GM23248 (cell line): ENCODE data around the gene ADGRG7. TPM values are rescaled to one million over a fixed set of nuclear protein-coding genes. Genes with fewer than 3 reads are reported as not detected.

Experiments used
- DNase-seq: peaks from one replicate; pipeline ENCODE4 v3.0.0-alpha.2; 2015
- H2AFZ ChIP-seq: fragments of 200-600 bp; sonication (generic); 2 replicates; pipeline ENCODE4 v1.6.1; 2016; ENCODE audit warnings: antibody characterized with exemption
- H3F3A ChIP-seq: fragments of 200-600 bp; sonication (generic); 2 replicates; pipeline ENCODE4 v1.6.1; 2016; ENCODE audit warnings: mild to moderate bottlenecking, antibody characterized with exemption, mixed run types; ENCODE audit not compliant: insufficient read depth
- H3K27ac ChIP-seq: fragments of 200-600 bp; sonication (generic); 2 replicates; pipeline ENCODE4 v1.5.1; 2016; ENCODE audit warnings: mild to moderate bottlenecking
- H3K27me3 ChIP-seq: fragments of 200-600 bp; sonication (generic); replicated peaks from 2 replicates; pipeline ENCODE4 v1.6.1; 2016; ENCODE audit warnings: mild to moderate bottlenecking; ENCODE audit not compliant: insufficient read depth
- H3K36me3 ChIP-seq: fragments of 200-600 bp; sonication (generic); 2 replicates; pipeline ENCODE4 v1.6.1; 2016; ENCODE audit warnings: low read depth, mild to moderate bottlenecking
- H3K4me1 ChIP-seq: fragments of 200-600 bp; sonication (generic); 2 replicates; pipeline ENCODE4 v1.6.1; 2016; ENCODE audit warnings: mild to moderate bottlenecking; ENCODE audit not compliant: insufficient read depth
- H3K4me2 ChIP-seq: fragments of 200-600 bp; sonication (generic); one replicate; pipeline ENCODE4 v1.6.1; 2016; ENCODE audit warnings: mild to moderate bottlenecking; ENCODE audit not compliant: unreplicated experiment
- H3K4me3 ChIP-seq: fragments of 200-600 bp; sonication (generic); 2 replicates; pipeline ENCODE4 v1.5.1; 2016; ENCODE audit warnings: mild to moderate bottlenecking
- H3K79me2 ChIP-seq: fragments of 200-600 bp; sonication (generic); 2 replicates; pipeline ENCODE4 v1.6.1; 2016; ENCODE audit warnings: mild to moderate bottlenecking; ENCODE audit not compliant: insufficient read depth
- H3K9ac ChIP-seq: fragments of 200-600 bp; sonication (generic); 2 replicates; pipeline ENCODE4 v1.6.1; 2016; ENCODE audit warnings: mild to moderate bottlenecking
- H3K9me2 ChIP-seq: fragments of 200-600 bp; sonication (generic); 2 replicates; pipeline ENCODE4 v1.6.1; 2016; ENCODE audit warnings: mixed run types, mild to moderate bottlenecking, moderate library complexity; ENCODE audit not compliant: insufficient read depth
- H3K9me3 ChIP-seq: fragments of 200-600 bp; sonication (generic); one replicate; pipeline ENCODE4 v1.6.1; 2017; ENCODE audit warnings: low read depth
- H4K20me1 ChIP-seq: fragments of 200-600 bp; sonication (generic); 2 replicates; pipeline ENCODE4 v1.6.0; 2016; ENCODE audit not compliant: insufficient read depth
- EZH2 ChIP-seq: fragments of 200-600 bp; sonication (generic); IDR thresholded peaks from 2 replicates; pipeline ENCODE4 v1.6.1; 2018; ENCODE audit warnings: antibody characterized with exemption, mild to moderate bottlenecking; ENCODE audit not compliant: insufficient read depth, poor library complexity, severe bottlenecking
- EZH2phosphoT487 ChIP-seq: fragments of 200-600 bp; sonication (generic); IDR thresholded peaks from 2 replicates; pipeline ENCODE4 v1.6.1; 2018; ENCODE audit warnings: antibody characterized with exemption, moderate library complexity, mild to moderate bottlenecking, low read depth; ENCODE audit not compliant: insufficient read depth
- WGBS, 2 experiments: methylation state at CpG; one replicate each; pipeline ENCODE4 v1.1.6; 2015 to 2017; ENCODE audit warnings: low lambda C conversion rate in 2 of 2, low coverage in 1 of 2; ENCODE audit errors: missing lambda C conversion rate in 2 of 2; 5-methylcytosine and 5-hydroxymethylcytosine counted together
- in situ Hi-C: fragments of 300-500 bp; cut with MboI; formaldehyde crosslinking; loops from 2 replicates; pipeline ENCODE4 v1.15.0; 2020
- polyA plus RNA-seq: library from polyadenylated mRNA; unstranded; fragments of >200 nt; fragmentation: Nextera tagmentation; extraction: Ambion mirVana; gene quantifications from 2 replicates; pipeline ENCODE4 v1.2.1, GENCODE V29; 2016
- total RNA-seq: library from RNA; depleted of rRNA; stranded (reverse); fragments of >200 nt; shearing (Covaris generic); gene quantifications from 2 replicates; pipeline ENCODE4 v1.2.3, GENCODE V29; 2014

Gene ADGRG7
- total and polyA plus RNA-seq, 2 experiments from 2014 or later, result not detected

GRCh38 chr3:100706365-100706764 lies 97.0 kb downstream of the ADGRG7 start:
- no peak overlapping the region for H3K9ac ChIP-seq
- peak; percentile 75 for DNase-seq

GRCh38 chr3:100708644-100708988 lies 99.2 kb downstream of the ADGRG7 start:
- TF ChIP-seq EZH2, result no peak
- no peak for TF ChIP-seq EZH2phosphoT487
- Histone ChIP-seq H3F3A (peaks cover 32% of the 10 kb centered on the region), H3K4me3 (peak overlapping the region; percentile 94), H3K9me3 (no peaks in the 10 kb centered on the region), H3K9me2 (no peaks in the 10 kb centered on the region), H3K36me3 (peaks cover 9% of the 10 kb centered on the region; the same call in 1 of the 2 replicates), H3K79me2 (peaks cover 38% of the 10 kb centered on the region), H3K9ac (peak overlapping the region; percentile 93), H4K20me1 (peaks cover 15% of the 10 kb centered on the region; the same call in 1 of the 2 replicates), H2AFZ (peak overlapping the region; percentile 83), H3K4me1 (peaks cover 30% of the 10 kb centered on the region), H3K4me2 (peak overlapping the region; percentile 80), H3K27ac (peak overlapping the region; percentile 91), H3K27me3 (no peaks in the 10 kb centered on the region)
- in situ Hi-C loops, result no loop called here
- no peak for DNase-seq
- 97 to 98% methylated on average over 3 of the region's 3 CpGs for WGBS, 2 experiments

More at GRCh38 chr3:100706365-100706764, 97.0 kb downstream of the ADGRG7 start:
- Histone ChIP-seq H3F3A (peaks cover 26% of the 10 kb centered on the region), H3K4me3 (no peak overlapping the region), H3K36me3 (peaks cover 2% of the 10 kb centered on the region; the same call in 1 of the 2 replicates), H3K9me2 (no peaks in the 10 kb centered on the region), H3K4me2 (no peak overlapping the region), H3K4me1 (peaks cover 20% of the 10 kb centered on the region), H3K79me2 (peaks cover 16% of the 10 kb centered on the region), H2AFZ (no peak overlapping the region), H3K27me3 (no peaks in the 10 kb centered on the region), H4K20me1 (peaks cover 3% of the 10 kb centered on the region; the same call in 1 of the 2 replicates), H3K9me3 (no peaks in the 10 kb centered on the region), H3K27ac (no peak overlapping the region)
- WGBS, 2 experiments, result 20 to 33% methylated on average over 3 of the region's 3 CpGs
- in situ Hi-C loops, result no loop called here
- TF ChIP-seq EZH2phosphoT487 (no peak), EZH2 (no peak)

- H3K4me3 ChIP-seq, result peak within 1 kb of the TSS; percentile 94
- no peaks in the 10 kb centered on the region for H3K9me3 ChIP-seq
- peak within 1 kb of the TSS; percentile 91 for H3K27ac ChIP-seq
- no peak for TF ChIP-seq EZH2phosphoT487
- TF ChIP-seq EZH2, result no peak
- H3K9ac ChIP-seq, result peak within 1 kb of the TSS; percentile 93
- peak; percentile 99 for DNase-seq
- in situ Hi-C loops, result no loop called here
- H3K4me1 ChIP-seq, result peaks cover 30% of the 10 kb centered on the region
- H3K27me3 ChIP-seq, result no peaks in the 10 kb centered on the region
- peaks cover 32% of the 10 kb centered on the region for H3F3A ChIP-seq
- peaks cover 44% of the 10 kb centered on the region for H3K79me2 ChIP-seq
- no peaks in the 10 kb centered on the region for H3K9me2 ChIP-seq
- WGBS, 2 experiments, result 2 to 3% methylated on average over 69 to 76 of the region's 76 CpGs
- peaks cover 16% of the 10 kb centered on the region; the same call in 1 of the 2 replicates for H4K20me1 ChIP-seq
- peak within 1 kb of the TSS; percentile 89 for H3K4me2 ChIP-seq
- H3K36me3 ChIP-seq, result peaks cover 15% of the 10 kb centered on the region
- H2AFZ ChIP-seq, result peak within 1 kb of the TSS; percentile 83
These were observed 99.8 kb downstream of the ADGRG7 start, which contains the start of gene TFG for GRCh38 chr3:100708989-100709841. Gene TFG, plus strand, starts transcription at chr3:100709494. Its CDS starts 4,192 bp downstream, at chr3:100713686.

- H3K27me3 ChIP-seq, result no peaks in the 10 kb centered on the region
- H3K9me2 ChIP-seq, result no peaks in the 10 kb centered on the region
- TF ChIP-seq EZH2 (no peak), EZH2phosphoT487 (no peak)
- H3K9me3 ChIP-seq, result no peaks in the 10 kb centered on the region
- peaks cover 20% of the 10 kb centered on the region for H4K20me1 ChIP-seq
- H3K27ac ChIP-seq, result peak overlapping the region; percentile 91
- H2AFZ ChIP-seq, result no peak overlapping the region
- H3K4me2 ChIP-seq, result peak overlapping the region; percentile 89
- peaks cover 30% of the 10 kb centered on the region for H3K4me1 ChIP-seq
- H3K79me2 ChIP-seq, result peaks cover 51% of the 10 kb centered on the region
- peaks cover 32% of the 10 kb centered on the region for H3F3A ChIP-seq
- DNase-seq, result peak; percentile 75
- H3K36me3 ChIP-seq, result peaks cover 22% of the 10 kb centered on the region
- in situ Hi-C loops, result no loop called here
- H3K4me3 ChIP-seq, result peak overlapping the region; percentile 94
- WGBS, 2 experiments, result 1 to 2% methylated on average over 12 to 23 of the region's 23 CpGs
- peak overlapping the region; percentile 93 for H3K9ac ChIP-seq
These were observed 100.5 kb downstream of the ADGRG7 start for GRCh38 chr3:100709842-100710260.
